HCT116 (cell line): ENCODE measurements around the gene EVA1A. TPM values are rescaled to one million over a fixed set of nuclear protein-coding genes. Genes with fewer than 3 reads are reported as not detected.

Experiments
- ATAC-seq: fragments of 200-7000 bp; cut with Tn5 transposase; 2 replicates; pipeline ENCODE4 v1.9.1; 2020; ENCODE audit warnings: mild to moderate bottlenecking, moderate library complexity
- BruUV-seq: library from RNA; stranded (reverse); fragments of 400-500 nt; replicated peaks from 2 replicates; lab custom pipeline; 2021; lab: Mats Ljungman, UMichigan
- CTCF ChIA-PET: fragments of 300-600 bp; sonication (Branson Sonifier 250); formaldehyde crosslinking; loops from one replicate; lab custom pipeline; 2021; ENCODE audit warnings: antibody characterized with exemption; lab: Charles Lee
- POLR2A ChIA-PET: fragments of 300-600, 350-600 bp; sonication (Branson Sonifier 250); formaldehyde crosslinking; loops from one replicate; lab custom pipeline; 2021; ENCODE audit warnings: antibody characterized with exemption; lab: Charles Lee
- RAD21 ChIA-PET, 2 experiments: fragments of 300-600 bp; sonication (Branson Sonifier 250); formaldehyde crosslinking; loops; one replicate each; lab custom pipeline; 2023; ENCODE audit warnings: low total read pairs in 2 of 2; ENCODE audit not compliant: uncharacterized antibody in 2 of 2, unreplicated experiment in 2 of 2, low non-redundant PET in 1 of 2; lab: Charles Lee
- DNase-seq: peaks from one replicate; pipeline ENCODE4 v3.0.0-alpha.2; 2010; ENCODE audit warnings: low read depth, low spot score
- H2AFZ ChIP-seq: fragments of 200-600 bp; shearing (Covaris generic), sonication (generic); 2 replicates; pipeline ENCODE4 v1.6.1; 2017; ENCODE audit warnings: low read depth, mixed run types, mixed read lengths, antibody characterized with exemption, low read length; ENCODE audit not compliant: poor library complexity, severe bottlenecking
- H3K27ac ChIP-seq: 2 replicates; pipeline ENCODE4 v1.5.1; 2012; ENCODE audit warnings: low read depth, low read length
- H3K27me3 ChIP-seq: fragments of 200-600 bp; sonication (generic); 2 replicates; pipeline ENCODE4 v1.6.1; 2016; ENCODE audit warnings: mixed run types, low read length, mixed read lengths; ENCODE audit not compliant: insufficient read depth
- H3K36me3 ChIP-seq, 2 experiments: fragments of 200-500 bp in 1 of 2; fragments of 200-600 bp in 1 of 2; sonication (Bioruptor generic) in 1 of 2; sonication (generic) in 1 of 2; 2 replicates each; pipeline versions ENCODE4 v1.5.1 to v1.6.1; 2014 to 2016; ENCODE audit warnings: low read length in 2 of 2, inconsistent platforms in 1 of 2, mixed read lengths in 1 of 2, mixed run types in 1 of 2; ENCODE audit not compliant: insufficient read depth in 2 of 2, control insufficient read depth in 1 of 2
- H3K4me1 ChIP-seq, 2 experiments: fragments of 200-600 bp in 1 of 2; sonication (generic) in 1 of 2; 2 replicates each; pipeline versions ENCODE4 v1.5.1 to v1.6.1; 2012 to 2017; ENCODE audit warnings: low read length in 2 of 2, inconsistent platforms in 1 of 2, mild to moderate bottlenecking in 1 of 2, mixed read lengths in 1 of 2, mixed run types in 1 of 2, moderate library complexity in 1 of 2; ENCODE audit not compliant: insufficient read depth in 2 of 2, control insufficient read depth in 1 of 2
- H3K4me2 ChIP-seq: fragments of 200-600 bp; sonication (generic); 2 replicates; pipeline ENCODE4 v1.6.1; 2017; ENCODE audit warnings: mixed run types, low read length, mixed read lengths
- H3K4me3 ChIP-seq, 2 experiments: fragments of 200-600 bp in 1 of 2; sonication (generic) in 1 of 2; replicated peaks in 1 of 2; 2 replicates each; pipeline ENCODE4 v1.5.1; 2011 to 2016; ENCODE audit warnings: low read length in 2 of 2, control low read depth in 1 of 2, low read depth in 1 of 2, mild to moderate bottlenecking in 1 of 2, mixed read lengths in 1 of 2, mixed run types in 1 of 2
- H3K79me2 ChIP-seq: fragments of 200-600 bp; sonication (generic); 2 replicates; pipeline ENCODE4 v1.6.1; 2017; ENCODE audit warnings: mild to moderate bottlenecking, mixed run types, low read length, moderate library complexity, mixed read lengths; ENCODE audit not compliant: insufficient read depth
- H3K9ac ChIP-seq: fragments of 200-600 bp; sonication (generic); 2 replicates; pipeline ENCODE4 v1.6.1; 2016; ENCODE audit warnings: low read length, mixed read lengths
- H3K9me2 ChIP-seq: fragments of 200-600 bp; sonication (generic), shearing (Covaris generic); 2 replicates; pipeline ENCODE4 v1.6.1; 2017; ENCODE audit warnings: mixed run types, mild to moderate bottlenecking, moderate library complexity; ENCODE audit not compliant: insufficient read depth
- H3K9me3 ChIP-seq, 2 experiments: fragments of 200-500 bp in 1 of 2; fragments of 200-600 bp in 1 of 2; sonication (Bioruptor generic) in 1 of 2; sonication (generic) in 1 of 2; 2 replicates each; pipeline ENCODE4 v1.6.1; 2014 to 2017; ENCODE audit warnings: low read length in 2 of 2, mixed read lengths in 2 of 2, inconsistent platforms in 1 of 2, low read depth in 1 of 2, mild to moderate bottlenecking in 1 of 2, mixed run types in 1 of 2, moderate library complexity in 1 of 2; ENCODE audit not compliant: control insufficient read depth in 1 of 2, insufficient read depth in 1 of 2
- H4K20me1 ChIP-seq: fragments of 200-600 bp; sonication (generic), shearing (Covaris generic); 2 replicates; pipeline ENCODE4 v1.6.1; 2017; ENCODE audit warnings: mixed run types, mild to moderate bottlenecking, moderate library complexity; ENCODE audit not compliant: insufficient read depth
- CEBPB ChIP-seq: IDR thresholded peaks from 2 replicates; pipeline ENCODE4 v1.6.1; 2012; ENCODE audit warnings: low read depth
- EGR1 ChIP-seq: IDR thresholded peaks from 2 replicates; pipeline ENCODE4 v1.6.1; 2012; ENCODE audit warnings: low read depth
- ELF1 ChIP-seq: IDR thresholded peaks from 2 replicates; pipeline ENCODE4 v1.6.1; 2012; ENCODE audit warnings: low read depth, borderline replicate concordance
- POLR2AphosphoS5 ChIP-seq: IDR thresholded peaks from 2 replicates; pipeline ENCODE4 v1.6.1; 2011; ENCODE audit warnings: mild to moderate bottlenecking, low read depth, low read length, moderate library complexity
- RAD21 ChIP-seq: IDR thresholded peaks from 2 replicates; pipeline ENCODE4 v1.6.1; 2012; ENCODE audit warnings: low read depth, mild to moderate bottlenecking
- SIN3A ChIP-seq: IDR thresholded peaks from 2 replicates; pipeline ENCODE4 v1.6.1; 2012; ENCODE audit warnings: low read depth
- TCF7L2 ChIP-seq: IDR thresholded peaks from 2 replicates; pipeline ENCODE4 v1.7.0; 2011; ENCODE audit warnings: borderline replicate concordance, inconsistent platforms; ENCODE audit not compliant: insufficient read depth, insufficient read length; ENCODE audit errors: extremely low read depth
- YY1 ChIP-seq: IDR thresholded peaks from 2 replicates; pipeline ENCODE4 v1.6.1; 2011; ENCODE audit warnings: low read length, low read depth, moderate library complexity, mild to moderate bottlenecking; ENCODE audit not compliant: insufficient replicate concordance; ENCODE audit errors: extremely low read depth
- ZFX ChIP-seq: fragments of 450-650 bp; IDR thresholded peaks from 2 replicates; pipeline ENCODE4 v1.6.1; 2017
- ZNF274 ChIP-seq: fragments of 200-500 bp; sonication (Bioruptor generic); IDR thresholded peaks from 2 replicates; pipeline ENCODE4 v1.6.1; 2014; ENCODE audit warnings: mild to moderate bottlenecking, low read depth, low read length, inconsistent platforms
- intact Hi-C: fragments of 100-400 bp; cut with micrococcal nuclease; formaldehyde crosslinking; loops from 2 replicates; pipeline ENCODE4 v1.10.0; 2022
- total RNA-seq: library from RNA; stranded (reverse); gene quantifications from one replicate; pipeline ENCODE4 v1.2.1, GENCODE V29; 2021; ENCODE audit not compliant: unreplicated experiment
- TF ChIP-seq, protein P1 (sequence below), 3 experiments: fragments of 200-600 bp in 1 of 3; sonication (generic) in 1 of 3; IDR thresholded peaks in 2 of 3; conservative IDR thresholded peaks in 1 of 3; 2 replicates each; pipeline ENCODE4 v1.5.1; 2012 to 2017; ENCODE audit warnings: low read depth in 2 of 3, low read length in 2 of 3, antibody characterized with exemption in 1 of 3, borderline replicate concordance in 1 of 3, control low read depth in 1 of 3, mild to moderate bottlenecking in 1 of 3, mixed read lengths in 1 of 3, mixed run types in 1 of 3, moderate library complexity in 1 of 3; ENCODE audit not compliant: insufficient read depth in 1 of 3
- TF ChIP-seq, protein P2 (sequence below): IDR thresholded peaks from 2 replicates; pipeline ENCODE4 v1.6.1; 2012; ENCODE audit warnings: low read depth
- TF ChIP-seq, protein P3 (sequence below): IDR thresholded peaks from 2 replicates; pipeline ENCODE4 v1.6.1; 2012
- TF ChIP-seq, protein P4 (sequence below): IDR thresholded peaks from 2 replicates; pipeline ENCODE4 v1.6.1; 2012

Gene EVA1A
- total RNA-seq, 1 experiment from 2014 or later, result 2.8 TPM

- H3K4me3 ChIP-seq, result no peak overlapping the region
- RAD21 ChIA-PET, result no interaction called here
- DNase-seq (no peak), ATAC-seq (no peak)
- POLR2A ChIA-PET, result no interaction called here
- no peaks in the 10 kb centered on the region for H3K36me3 ChIP-seq
- H3K27me3 ChIP-seq, result no peaks in the 10 kb centered on the region
- no peaks in the 10 kb centered on the region for H4K20me1 ChIP-seq
- no TSS peak for BruUV-seq
- CTCF ChIA-PET, result no interaction called here
- H3K4me1 ChIP-seq, result no peaks in the 10 kb centered on the region
- no peaks in the 10 kb centered on the region for H3K9me3 ChIP-seq
- no peaks in the 10 kb centered on the region for H3K9me2 ChIP-seq
- H3K79me2 ChIP-seq, result no peaks in the 10 kb centered on the region
- intact Hi-C loops, result no loop called here
- TF ChIP-seq YY1 (no peak), ZFX (no peak), ZNF274 (no peak), TCF7L2 (no peak), EGR1 (no peak), POLR2AphosphoS5 (no peak), SIN3A (no peak), ELF1 (no peak), RAD21 (no peak), CEBPB (no peak)
- TF ChIP-seq, protein P1, sequence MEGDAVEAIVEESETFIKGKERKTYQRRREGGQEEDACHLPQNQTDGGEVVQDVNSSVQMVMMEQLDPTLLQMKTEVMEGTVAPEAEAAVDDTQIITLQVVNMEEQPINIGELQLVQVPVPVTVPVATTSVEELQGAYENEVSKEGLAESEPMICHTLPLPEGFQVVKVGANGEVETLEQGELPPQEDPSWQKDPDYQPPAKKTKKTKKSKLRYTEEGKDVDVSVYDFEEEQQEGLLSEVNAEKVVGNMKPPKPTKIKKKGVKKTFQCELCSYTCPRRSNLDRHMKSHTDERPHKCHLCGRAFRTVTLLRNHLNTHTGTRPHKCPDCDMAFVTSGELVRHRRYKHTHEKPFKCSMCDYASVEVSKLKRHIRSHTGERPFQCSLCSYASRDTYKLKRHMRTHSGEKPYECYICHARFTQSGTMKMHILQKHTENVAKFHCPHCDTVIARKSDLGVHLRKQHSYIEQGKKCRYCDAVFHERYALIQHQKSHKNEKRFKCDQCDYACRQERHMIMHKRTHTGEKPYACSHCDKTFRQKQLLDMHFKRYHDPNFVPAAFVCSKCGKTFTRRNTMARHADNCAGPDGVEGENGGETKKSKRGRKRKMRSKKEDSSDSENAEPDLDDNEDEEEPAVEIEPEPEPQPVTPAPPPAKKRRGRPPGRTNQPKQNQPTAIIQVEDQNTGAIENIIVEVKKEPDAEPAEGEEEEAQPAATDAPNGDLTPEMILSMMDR (IDR thresholded peaks at IDR 0.05 in 2 of 3, conservative IDR thresholded peaks at IDR 0.05 in 1 of 3; ENCODE audit: borderline replicate concordance in 1 of 3, insufficient read depth in 1 of 3, low read depth in 2 of 3, low read length in 2 of 3), result no peak
- TF ChIP-seq, protein P2, sequence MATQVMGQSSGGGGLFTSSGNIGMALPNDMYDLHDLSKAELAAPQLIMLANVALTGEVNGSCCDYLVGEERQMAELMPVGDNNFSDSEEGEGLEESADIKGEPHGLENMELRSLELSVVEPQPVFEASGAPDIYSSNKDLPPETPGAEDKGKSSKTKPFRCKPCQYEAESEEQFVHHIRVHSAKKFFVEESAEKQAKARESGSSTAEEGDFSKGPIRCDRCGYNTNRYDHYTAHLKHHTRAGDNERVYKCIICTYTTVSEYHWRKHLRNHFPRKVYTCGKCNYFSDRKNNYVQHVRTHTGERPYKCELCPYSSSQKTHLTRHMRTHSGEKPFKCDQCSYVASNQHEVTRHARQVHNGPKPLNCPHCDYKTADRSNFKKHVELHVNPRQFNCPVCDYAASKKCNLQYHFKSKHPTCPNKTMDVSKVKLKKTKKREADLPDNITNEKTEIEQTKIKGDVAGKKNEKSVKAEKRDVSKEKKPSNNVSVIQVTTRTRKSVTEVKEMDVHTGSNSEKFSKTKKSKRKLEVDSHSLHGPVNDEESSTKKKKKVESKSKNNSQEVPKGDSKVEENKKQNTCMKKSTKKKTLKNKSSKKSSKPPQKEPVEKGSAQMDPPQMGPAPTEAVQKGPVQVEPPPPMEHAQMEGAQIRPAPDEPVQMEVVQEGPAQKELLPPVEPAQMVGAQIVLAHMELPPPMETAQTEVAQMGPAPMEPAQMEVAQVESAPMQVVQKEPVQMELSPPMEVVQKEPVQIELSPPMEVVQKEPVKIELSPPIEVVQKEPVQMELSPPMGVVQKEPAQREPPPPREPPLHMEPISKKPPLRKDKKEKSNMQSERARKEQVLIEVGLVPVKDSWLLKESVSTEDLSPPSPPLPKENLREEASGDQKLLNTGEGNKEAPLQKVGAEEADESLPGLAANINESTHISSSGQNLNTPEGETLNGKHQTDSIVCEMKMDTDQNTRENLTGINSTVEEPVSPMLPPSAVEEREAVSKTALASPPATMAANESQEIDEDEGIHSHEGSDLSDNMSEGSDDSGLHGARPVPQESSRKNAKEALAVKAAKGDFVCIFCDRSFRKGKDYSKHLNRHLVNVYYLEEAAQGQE, result no peak
- TF ChIP-seq, protein P3, sequence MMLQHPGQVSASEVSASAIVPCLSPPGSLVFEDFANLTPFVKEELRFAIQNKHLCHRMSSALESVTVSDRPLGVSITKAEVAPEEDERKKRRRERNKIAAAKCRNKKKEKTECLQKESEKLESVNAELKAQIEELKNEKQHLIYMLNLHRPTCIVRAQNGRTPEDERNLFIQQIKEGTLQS, result no peak
- TF ChIP-seq, protein P4, sequence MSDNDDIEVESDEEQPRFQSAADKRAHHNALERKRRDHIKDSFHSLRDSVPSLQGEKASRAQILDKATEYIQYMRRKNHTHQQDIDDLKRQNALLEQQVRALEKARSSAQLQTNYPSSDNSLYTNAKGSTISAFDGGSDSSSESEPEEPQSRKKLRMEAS, result no peak
- H3K4me2 ChIP-seq, result no peak overlapping the region
- no peak overlapping the region for H3K27ac ChIP-seq
- H2AFZ ChIP-seq, result no peak overlapping the region
- H3K9ac ChIP-seq, result no peak overlapping the region
These were observed 61.2 kb downstream of the EVA1A start for GRCh38 chr2:75499534-75499933.
